ENCODE data around the gene RIMBP2. TPM values are rescaled to one million over a fixed set of nuclear protein-coding genes. Genes with fewer than 3 reads are reported as not detected.

The RIMBP2 gene
- total and polyA plus RNA-seq, 9 of the 15 experiments (the other 6 are each of a cell fraction or from before 2014, with no cell fraction given), result not detected

DNA sequence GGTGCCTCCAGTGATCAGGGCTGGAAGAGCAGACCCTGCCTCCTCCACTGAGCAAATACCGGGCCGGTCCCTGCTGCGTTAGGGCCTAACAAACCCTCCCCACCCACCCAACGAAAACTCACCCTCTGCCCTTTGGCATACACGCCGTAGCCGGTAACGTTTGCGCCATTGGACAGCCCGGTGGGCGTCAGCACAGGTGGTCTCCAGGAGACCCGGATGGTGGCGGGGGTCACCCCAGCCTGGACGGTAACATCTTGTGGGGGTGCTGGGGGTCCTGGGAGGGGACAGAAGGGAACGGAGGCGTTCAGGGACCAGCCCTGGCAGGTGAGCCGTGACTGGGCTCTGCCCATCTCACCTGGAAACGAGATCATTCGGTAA, 277.9 kb downstream of the RIMBP2 start:
- H3K9me1 ChIP-seq (ENCODE audit: control insufficient read depth, insufficient read depth, low read length), result peaks cover 5% of the 10 kb centered on the region
- H3K9ac ChIP-seq (ENCODE audit: insufficient read depth in 1 of 2, low read depth in 2 of 2, low read length in 2 of 2), result no peak overlapping the region
- TF ChIP-seq ERF (CRISPR knock-in tag; IDR thresholded peaks at IDR 0.05) (no peak), NCOA4 (IDR thresholded peaks at IDR 0.05; ENCODE audit: partially characterized antibody) (no peak), MAFG (tag; conservative IDR thresholded peaks at IDR 0.05) (no peak), MTA2 (IDR thresholded peaks at IDR 0.05; ENCODE audit: low read depth) (no peak), PBX2 (CRISPR knock-in tag; IDR thresholded peaks at IDR 0.05; ENCODE audit: low read depth) (no peak), PBX2 (tag; conservative IDR thresholded peaks at IDR 0.05; ENCODE audit: low read depth) (no peak), NCOA2 (IDR thresholded peaks at IDR 0.05; ENCODE audit: partially characterized antibody in 2 of 2) (no peak), CSDE1 (IDR thresholded peaks at IDR 0.05) (no peak), RBM34 (IDR thresholded peaks at IDR 0.05; ENCODE audit: borderline replicate concordance, insufficient read depth, low read length) (no peak), ZNF668 (CRISPR knock-in tag; IDR thresholded peaks at IDR 0.05) (no peak), LARP7 (IDR thresholded peaks at IDR 0.05) (no peak)
- H3K27me3 ChIP-seq (ENCODE audit: control insufficient read depth in 2 of 2, insufficient read depth in 2 of 2, low read length in 2 of 2), result peaks cover 25 to 65% of the 10 kb centered on the region in 2 experiments
- H3K27ac ChIP-seq (ENCODE audit: extremely low read depth, low read depth, low read length), result no peak overlapping the region
- H3K79me2 ChIP-seq (ENCODE audit: control insufficient read depth, insufficient read depth, low read length), result no peaks in the 10 kb centered on the region
- FAIRE-seq (no peak), DNase-seq (ENCODE audit: extremely low read depth in 1 of 4, low spot score in 3 of 4) (no peak), ATAC-seq (no peak)
- in situ Hi-C loops (cut with MboI), result no loop called here
- no peaks in the 10 kb centered on the region for H3K9me3 ChIP-seq (replicated peaks; ENCODE audit: control insufficient read depth, insufficient read depth, low read depth, low read length)
- H3K4me3 ChIP-seq, result no peak overlapping the region
- ChIA-PET POLR2A (no interaction called here), CTCF (ENCODE audit: low intra/inter-chr PET ratio) (no interaction called here)
- peaks cover 2% of the 10 kb centered on the region; the same call in 1 of the 2 replicates for H4K20me1 ChIP-seq (replicated peaks; ENCODE audit: control insufficient read depth, insufficient read depth, low read length)
- H3K4me2 ChIP-seq (ENCODE audit: insufficient read depth, low read length), result no peak overlapping the region
- intact Hi-C loops (cut with micrococcal nuclease), result no loop called here
- BruUV-seq (replicated peaks), result no TSS peak
- no peaks in the 10 kb centered on the region for H3K36me3 ChIP-seq (ENCODE audit: control insufficient read depth, insufficient read depth, low read length)
- WGBS (ENCODE audit: insufficient coverage, low coverage, missing lambda C conversion rate), result 3% methylated on average over 16 of the region's 19 CpGs
- H3K4me1 ChIP-seq (replicated peaks in 1 of 2; ENCODE audit: control insufficient read depth in 2 of 2, insufficient read depth in 2 of 2, low read length in 2 of 2), result no peaks in the 10 kb centered on the region; a peak in 1 of 5 replicates
- H2AFZ ChIP-seq (ENCODE audit: low read depth, low read length), result no peak overlapping the region

All from K562 (cell line).